Measurements from ENCODE around the gene GNAQ.

GNAQ gene

DNA sequence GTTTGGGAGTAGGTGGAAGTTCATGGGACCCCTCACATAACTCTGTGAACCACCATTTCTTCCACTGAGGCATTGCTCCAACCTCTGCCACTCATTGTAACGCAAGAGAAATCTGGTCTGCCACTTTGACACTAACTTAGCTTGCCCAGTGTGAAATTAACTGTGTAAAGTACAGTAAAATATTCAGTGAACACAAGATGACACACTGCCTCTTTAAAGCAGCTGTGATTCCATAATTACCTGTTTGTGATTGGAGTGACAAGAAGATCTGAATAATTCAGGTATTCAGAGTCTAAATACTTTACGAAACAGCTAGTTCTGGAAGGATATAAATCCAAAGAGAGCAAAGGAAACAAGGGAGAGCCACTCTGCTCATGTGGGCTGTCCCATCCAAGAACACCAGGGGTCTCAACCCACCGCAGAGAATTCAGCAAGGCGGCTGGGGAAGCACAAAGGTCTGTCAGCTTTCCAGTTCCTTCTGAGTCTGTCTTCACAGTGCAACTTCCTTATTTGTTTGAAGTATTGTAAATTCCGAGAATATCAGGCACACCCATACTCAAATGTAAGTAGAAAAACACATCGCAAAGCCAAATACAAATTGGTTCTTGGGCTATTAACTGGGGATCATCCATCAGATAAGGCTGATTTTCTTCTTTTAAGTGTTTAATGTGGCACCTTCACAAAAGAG is 86.9 kb downstream of the GNAQ start:
- peak; percentile 24 for DNase-seq (ENCODE audit: low spot score)

DNA sequence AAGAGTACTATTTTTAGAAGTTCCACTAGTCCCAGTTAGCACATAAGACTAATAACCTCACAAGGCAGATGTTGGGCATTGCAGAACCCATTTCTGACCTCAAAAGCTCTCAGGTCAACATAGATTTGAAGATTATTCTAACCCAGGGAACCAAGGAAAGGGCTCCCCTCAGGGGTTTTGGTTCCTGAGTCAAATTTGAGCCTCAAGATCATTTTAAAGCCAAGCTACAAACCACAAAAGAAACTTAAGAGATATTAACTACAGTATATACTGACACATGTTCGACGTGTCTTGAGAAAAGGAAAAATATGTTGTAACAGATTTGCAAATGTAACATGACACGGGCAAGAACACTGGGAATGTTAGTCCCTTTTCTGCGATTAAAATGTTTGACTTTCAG is 88.6 kb downstream of the GNAQ start:
- no peak for DNase-seq (ENCODE audit: low spot score)

DNA sequence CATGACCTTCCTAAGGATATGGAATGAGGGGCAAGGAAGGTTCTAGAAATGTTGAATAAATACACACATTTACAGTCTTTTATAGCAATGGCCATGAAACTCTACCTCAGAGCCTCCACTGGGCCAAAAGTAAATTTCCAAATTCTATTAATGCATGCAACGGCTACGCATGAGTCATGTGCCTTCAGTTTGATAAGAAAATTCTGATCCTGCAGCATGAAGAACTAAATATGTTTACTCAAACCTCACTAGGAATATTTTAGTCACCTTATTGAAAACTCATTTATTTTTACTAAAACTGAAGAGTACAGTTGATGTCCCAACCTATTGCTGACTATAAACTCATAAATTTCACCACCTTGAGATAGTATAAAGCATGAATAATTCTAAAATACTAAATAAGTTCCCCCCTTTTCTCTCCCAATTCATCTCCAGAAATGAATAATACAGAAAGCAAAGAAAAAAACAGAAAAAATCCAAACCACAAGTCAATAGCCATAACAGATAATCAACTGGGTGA is 92.4 kb downstream of the GNAQ start:
- DNase-seq (ENCODE audit: low spot score), result no peak

DNA sequence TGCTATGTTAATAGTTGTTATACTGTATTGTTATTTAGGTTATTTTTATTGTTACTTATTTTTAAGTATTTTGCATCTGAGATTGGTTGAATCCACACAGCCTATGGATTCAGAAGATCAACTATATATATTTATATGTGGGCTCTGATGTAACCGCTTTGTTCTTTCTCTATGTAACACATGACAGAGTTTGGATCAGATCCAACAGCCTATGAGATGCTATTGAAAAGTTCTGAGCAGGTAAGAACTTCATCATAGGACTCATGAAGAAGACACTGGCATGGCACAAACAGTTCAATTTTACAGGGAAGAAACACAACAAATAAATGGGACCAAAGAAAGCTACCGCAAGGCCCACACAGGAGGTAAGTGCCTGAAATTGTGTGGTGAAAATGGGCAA is 93.4 kb downstream of the GNAQ start:
- DNase-seq (ENCODE audit: low spot score), result no peak

DNA sequence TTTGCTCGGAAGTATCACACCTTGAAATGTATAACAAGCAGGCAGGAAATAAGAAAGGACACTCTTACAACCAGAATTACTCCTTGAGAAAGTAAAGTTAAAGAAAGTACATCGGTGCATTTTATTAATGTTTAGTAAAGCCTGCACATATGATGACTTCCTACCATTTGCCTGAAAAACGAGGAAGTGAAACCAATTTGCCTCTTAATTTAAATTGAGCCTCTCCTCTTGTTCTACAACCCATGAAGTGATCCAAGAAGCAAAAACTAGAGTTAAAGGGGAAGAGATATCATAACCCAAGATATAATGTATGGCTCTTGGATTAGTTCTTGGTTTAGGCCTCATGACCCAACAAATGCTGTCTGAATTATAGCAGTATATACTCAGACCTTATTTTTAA is 95.6 kb downstream of the GNAQ start:
- DNase-seq (ENCODE audit: low spot score), result no peak

DNA sequence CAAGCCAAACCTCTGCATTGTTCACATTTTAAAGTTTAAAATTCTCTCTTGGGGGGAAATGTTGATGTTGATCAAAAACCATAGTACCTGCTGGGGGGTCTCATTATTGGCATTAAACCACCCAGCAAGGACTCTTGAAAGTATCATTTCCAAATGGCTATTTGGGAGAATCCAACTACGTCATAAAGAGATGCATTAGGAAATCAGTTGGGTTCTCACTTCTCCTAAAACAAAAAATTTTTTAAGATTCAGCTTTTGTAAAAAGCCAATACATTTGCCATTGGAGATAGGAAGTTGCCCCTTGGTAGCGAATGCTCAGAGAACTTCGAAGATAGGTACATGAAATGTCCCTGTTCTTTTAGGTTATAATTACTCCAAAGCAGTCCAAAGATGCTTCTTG is 96.4 kb downstream of the GNAQ start:
- DNase-seq (ENCODE audit: low spot score), result no peak

DNA sequence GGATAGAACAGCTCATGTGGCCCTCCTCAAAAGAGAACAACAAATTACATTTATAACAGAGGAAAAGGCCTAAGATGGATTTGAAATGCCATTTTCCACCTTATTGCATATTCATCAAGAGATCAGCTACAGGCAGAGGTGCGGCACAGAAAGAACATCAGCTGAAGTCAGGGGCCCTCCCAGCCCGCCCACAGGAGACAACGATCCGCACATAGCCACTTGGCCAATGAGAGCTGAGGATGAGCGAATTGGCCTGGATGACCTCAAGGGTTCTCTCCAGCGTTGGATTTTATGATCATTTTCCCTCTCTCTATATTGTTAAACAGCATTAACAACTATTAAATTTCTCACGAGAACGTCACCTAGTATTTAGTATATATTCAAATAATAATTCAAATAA is 97.6 kb downstream of the GNAQ start:
- no peak for DNase-seq (ENCODE audit: low spot score)

DNA sequence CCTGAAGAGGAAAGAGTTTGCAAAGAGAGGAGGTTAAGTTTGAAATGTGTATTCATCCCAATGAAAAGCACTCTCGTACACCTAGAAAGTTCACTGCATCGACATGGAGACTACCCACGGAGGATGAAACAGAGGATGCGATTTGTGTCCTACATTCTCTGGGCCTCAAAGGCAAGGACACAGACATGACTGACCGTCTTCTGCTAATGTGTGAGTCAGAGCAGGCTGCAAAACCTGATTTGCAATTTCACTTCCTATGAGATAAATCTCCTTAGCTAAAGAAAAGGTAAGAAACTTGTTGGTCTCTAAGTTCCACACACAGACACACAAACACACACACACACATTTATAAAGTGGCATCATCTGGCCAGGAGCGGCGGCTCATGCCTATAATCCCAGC is 98.6 kb downstream of the GNAQ start:
- no peak for DNase-seq (ENCODE audit: low spot score)

DNA sequence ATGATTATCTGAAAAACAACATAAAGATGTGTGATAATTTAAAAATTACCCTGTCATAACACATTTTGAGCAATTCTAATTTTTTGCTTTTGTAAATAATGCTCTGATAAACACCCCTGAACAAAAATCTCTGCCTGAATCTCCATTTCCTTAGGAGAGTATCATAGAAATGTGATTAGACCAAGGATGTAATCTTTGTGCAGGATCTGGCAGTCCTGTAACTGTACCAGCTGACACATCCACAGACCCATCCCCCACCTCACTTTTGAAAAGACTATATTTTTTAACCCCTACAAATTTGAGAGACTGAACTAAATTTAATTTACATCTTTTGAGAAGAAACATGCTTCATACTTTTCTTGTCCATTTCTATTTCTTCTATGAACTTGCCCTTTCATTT is 101.7 kb downstream of the GNAQ start:
- no peak for DNase-seq (ENCODE audit: low spot score)

DNA sequence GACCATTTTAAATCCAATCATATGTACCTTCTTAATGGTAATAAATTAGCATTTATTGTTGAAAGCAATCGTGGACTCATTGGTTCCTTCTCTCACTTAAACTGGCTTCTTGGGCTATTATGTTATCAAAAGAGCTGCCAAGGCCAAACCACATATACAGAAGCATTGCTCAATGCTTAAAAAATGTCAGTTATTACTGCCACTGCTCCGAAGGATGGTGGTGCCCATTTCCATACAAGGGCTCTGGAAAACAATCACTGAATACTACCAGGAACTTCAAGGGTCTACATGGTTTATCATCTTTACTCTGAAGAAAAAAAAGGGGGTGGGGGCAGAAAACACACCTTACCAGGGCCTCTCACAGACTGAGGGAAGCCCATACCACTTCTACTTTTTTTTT is 104.3 kb downstream of the GNAQ start:
- no peak for DNase-seq (ENCODE audit: low spot score)

DNA sequence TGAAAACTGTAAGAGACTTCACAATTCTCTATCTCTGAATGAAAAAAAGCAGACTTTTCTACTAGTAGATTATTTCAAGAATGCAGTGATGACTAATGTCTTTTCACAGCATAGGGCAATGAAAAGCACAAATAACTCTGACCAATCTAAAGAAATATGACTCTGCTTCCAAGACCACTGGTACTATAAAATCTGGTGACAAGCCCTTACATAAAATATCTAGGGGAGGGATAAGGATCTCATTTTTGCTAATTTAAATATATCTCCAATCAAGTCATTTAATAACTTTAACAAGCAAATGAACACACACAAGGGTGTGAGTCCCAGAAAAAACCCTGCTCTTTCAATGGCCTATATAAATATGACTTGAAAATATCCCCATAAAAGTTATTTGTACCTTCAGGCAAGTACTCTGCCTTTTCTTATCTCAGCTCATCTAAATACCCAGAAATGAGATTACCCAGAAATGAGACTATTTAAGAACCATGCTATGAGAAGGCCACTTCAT is 105.2 kb downstream of the GNAQ start:
- DNase-seq (ENCODE audit: low spot score), result no peak

DNA sequence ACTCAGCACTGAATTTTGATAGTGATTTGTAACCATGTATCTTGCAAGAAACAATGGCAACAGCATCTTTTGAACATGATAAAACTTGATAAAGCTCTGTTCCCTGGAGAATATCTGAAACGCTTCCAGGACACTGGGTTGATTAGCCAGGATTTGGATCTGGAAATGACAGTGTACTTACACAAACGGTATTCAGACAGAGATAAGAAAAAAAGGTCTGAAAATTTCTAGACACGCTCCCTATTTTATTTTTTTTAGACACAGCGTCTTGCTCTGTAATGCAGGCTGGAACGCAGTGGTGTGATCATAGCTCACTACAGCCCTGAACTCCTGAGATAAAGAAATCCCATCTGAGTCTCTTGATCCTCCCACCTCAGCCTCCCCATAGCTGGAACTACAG is 109.0 kb downstream of the GNAQ start:
- no peak for DNase-seq (ENCODE audit: low spot score)

DNA sequence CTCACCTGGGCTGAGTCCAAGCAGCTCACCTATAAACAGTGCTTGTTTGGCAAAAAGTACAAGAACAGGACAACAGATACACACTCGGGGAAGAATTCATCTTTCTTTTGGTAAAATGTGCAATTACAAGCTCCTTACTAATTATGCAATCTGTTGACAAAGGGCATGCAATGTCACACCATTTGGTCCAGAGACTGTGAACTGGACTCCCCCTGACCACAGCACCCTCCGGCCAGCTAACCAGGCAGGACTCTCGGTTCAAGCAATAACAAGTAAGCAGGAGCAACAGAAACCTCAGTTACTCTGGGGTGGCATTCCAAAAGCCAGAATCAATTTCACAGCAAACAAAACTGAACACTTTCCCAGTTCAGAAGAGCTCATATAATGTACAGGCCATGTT is 113.8 kb downstream of the GNAQ start:
- DNase-seq (ENCODE audit: low spot score), result no peak

DNA sequence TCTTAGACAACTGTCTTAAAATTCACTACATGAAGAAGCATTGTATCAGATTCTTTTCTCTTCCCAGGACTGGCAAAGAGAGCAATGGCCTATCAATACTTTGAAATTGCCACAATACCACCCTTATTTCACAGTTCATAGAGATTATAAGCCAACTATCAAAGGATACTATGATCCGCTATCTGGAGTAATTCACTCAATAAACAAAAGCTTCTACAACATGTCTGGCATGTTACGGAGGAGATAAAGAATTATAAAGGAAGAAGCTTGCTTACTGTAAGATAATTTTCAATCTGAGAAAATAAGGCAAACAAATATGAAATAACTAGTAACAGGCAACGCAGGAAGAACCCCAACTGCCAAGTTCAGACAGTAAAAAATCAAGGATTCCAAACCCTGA is 114.8 kb downstream of the GNAQ start:
- no peak for DNase-seq (ENCODE audit: low spot score)

DNA sequence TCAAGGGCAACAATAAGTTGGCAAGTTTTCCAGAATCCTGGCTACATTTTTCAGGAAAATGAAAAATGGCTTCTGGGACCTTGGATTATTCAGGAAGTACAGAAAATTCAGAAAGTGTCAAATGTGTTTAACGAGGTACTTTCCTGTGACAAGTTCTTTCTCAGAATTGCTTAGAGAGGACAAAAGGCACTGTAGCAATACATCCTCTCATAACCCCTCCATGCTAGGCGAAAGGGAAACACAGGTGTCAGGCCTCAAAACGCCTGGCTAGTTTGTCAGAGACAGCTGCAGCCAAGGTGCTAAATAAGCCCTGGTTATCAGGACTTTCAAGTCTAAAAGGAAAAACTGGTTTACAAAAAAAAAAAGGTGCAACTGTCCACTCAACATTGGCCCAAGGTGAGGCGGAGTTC is 115.2 kb downstream of the GNAQ start:
- no peak for DNase-seq (ENCODE audit: low spot score)

DNA sequence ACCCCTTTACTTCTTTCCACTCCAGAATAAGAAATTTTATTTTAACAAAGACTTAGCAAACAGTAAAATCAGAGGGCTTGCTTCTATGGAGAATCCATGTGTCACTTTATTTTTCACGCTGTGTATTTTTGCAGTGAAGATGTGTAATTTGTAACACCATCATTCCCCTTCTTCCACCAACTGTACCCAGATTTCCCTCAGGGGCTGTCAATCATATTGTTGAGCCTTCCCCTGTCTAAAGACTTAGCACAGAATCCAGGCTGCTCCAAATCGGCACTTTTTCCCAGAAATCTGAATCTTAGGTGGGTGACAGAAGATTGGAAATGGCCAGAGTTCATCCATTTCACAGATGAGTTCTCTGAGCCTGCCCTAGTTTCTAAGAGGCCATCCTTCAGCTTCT is 115.9 kb downstream of the GNAQ start:
- no peak for DNase-seq (ENCODE audit: low spot score)

DNA sequence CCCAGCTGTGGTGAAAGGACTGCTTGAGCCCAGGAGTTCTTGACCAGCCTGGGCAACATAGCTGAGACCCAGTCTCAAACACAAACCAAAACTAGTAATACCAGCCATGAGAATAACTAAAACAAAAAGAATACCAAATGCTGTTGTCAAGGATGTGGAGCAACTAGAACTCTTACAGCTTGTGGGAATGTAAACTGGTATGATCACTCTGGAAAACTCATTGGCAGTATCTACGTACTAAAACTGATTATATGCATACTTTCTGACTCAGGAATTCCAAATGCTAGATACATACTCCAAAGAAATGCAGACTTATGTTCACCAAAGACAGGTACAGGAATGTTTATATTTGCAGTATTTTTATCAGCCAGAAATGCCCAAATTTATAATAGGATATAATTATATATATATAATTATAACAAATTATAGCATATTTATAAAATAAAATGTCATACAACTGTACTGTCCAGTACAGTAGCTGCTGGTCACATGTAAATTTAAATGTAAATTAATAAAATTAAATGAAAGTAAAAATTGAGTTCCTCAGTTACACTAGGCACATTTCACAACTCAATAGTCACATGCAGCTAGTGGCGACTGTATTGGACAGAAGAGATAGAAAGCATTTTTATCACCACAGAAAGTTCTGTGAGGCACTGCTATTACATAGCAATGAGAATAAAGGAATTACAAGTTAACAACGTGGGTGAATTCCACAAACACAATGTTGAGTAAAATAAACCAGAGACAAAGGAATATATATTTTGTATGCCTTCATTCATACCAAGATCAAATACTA is 118.5 kb downstream of the GNAQ start:
- DNase-seq (ENCODE audit: low spot score), result no peak

DNA sequence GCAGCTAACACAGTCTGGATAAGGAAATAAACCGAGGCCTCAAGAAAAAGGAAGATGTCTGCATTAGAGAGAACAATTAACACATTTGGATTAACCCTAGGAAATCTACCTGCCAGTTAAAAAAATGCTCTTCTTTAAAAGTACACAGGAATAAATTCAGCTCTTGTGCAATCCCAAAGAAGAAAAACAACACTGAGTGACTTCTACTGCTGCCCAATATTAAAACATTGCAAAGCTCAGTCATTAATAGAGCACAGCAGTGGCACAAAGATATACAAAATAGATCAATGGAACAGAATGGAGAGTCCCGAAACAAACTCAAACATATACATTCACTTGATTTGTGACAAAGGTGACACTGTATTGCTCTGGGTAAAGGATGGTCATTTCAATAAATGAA is 119.7 kb downstream of the GNAQ start:
- no peak for DNase-seq (ENCODE audit: low spot score)

DNA sequence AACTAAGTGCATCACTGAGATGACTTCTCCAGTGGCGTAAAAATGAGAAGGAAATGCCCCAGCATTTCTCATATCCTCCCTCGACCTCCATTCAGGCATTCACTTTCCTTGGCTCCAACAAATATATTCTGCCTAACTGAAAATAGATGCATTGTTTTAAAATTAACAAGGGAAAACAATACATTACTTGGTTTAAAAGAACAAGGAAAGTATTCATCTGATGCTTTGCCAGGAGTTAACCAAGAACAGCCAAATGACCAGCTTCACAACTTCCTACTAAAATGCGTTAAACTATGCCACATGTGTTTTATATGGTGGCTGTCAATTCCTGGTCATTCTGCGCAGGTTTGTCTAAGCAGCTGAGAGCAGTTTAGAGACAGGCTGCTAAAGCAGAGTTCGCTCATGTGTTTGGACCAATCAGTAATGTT is 121.4 kb downstream of the GNAQ start:
- DNase-seq (ENCODE audit: low spot score), result no peak

DNA sequence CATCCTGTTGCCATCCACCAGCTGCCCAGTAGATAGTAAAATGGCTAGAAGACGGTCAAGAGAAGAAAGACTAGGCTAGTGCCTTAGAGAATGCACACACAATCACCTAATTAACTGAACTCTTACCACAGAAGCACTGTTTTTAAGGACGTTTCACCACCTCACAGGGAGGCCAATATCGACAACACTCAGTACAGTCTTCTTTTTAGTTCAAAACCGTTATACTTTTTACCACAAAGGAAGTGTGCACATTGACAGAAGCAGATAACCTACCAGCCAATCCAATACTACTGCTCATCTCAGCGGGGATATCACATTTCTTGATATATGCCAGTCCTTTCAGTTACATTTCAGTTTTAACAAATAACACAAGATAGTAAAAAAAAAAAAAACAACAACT is 122.3 kb downstream of the GNAQ start:
- peak; percentile 54 for DNase-seq (ENCODE audit: low spot score)

DNA sequence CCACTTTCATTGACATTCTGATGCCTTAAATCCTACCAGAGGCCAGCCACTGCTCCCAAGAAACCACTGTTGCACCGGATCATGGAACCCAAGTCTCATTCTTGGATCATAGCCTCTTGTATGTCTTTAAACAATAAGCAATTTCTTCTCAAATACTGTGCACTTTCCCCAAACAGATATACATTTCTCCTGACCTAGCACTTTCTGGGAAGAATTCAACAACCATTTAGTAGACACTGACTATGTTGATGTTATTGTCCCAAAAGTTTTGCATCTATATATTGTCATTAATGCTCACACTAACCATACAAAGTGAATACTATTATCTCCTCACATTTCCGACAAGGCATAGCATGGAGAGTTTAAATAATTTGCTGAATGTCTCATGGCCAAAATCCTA is 123.3 kb downstream of the GNAQ start:
- DNase-seq (ENCODE audit: low spot score), result no peak

DNA sequence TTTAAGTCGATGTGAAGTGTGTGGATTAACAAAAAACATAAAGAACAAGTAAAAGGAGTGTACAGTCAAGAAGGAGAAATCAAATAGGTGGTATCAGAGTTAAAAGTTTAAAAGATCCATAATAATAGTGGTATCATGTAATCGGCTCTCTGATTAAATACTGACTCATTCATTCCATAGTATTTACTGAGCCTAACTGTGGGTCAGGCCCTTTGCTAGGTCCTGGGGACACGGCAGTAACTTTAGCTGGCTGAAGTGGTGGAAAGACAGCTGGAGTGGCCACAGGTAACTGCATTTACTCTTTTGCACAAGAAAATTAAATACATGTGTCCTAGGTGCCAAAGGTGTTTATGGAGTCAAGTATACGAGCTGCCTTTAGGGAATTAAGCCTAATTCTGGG is 124.0 kb downstream of the GNAQ start:
- no peak for DNase-seq (ENCODE audit: low spot score)

DNA sequence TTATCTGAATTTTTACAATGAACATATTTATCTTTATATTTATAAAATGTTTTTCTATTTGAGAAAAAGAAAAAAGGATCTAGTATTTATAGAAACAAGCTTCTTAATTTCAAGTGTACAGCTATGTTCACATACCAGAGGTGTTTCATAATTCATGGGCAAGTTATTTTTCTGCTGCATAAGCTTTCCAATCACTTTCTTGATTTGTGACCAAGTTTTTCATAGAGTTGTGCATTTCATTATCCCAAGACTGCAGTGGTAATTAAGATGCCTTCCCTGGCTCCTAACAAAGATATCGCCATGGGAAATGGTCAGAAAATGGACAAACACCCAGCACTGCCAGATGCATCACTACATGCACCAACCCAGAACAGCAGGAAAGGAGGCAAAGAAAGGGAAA is 124.6 kb downstream of the GNAQ start:
- no peak for DNase-seq (ENCODE audit: low spot score)

All from CD4-positive, alpha-beta T cell treated with Interleukin-6 at 100 ng/mL for 8 hours (primary cell).